D721Med (cell line): Measurements from ENCODE around the gene ANGPTL4.
"Not testable (repeated sequence)": the region's sequence is repeated elsewhere in the genome, so short reads cannot be mapped to it uniquely, and the experiment has no call there.

ENCODE experiments used
- DNase-seq: peaks from one replicate; pipeline ENCODE4 v3.0.0; 2011; ENCODE audit warnings: low spot score; ENCODE audit not compliant: insufficient read length
- FAIRE-seq: peaks from 2 replicates; lab custom pipeline; 2011; peaks lifted over from hg19 to GRCh38; lab: Jason Lieb, UNC
- TF ChIP-seq, protein P1 (sequence below): IDR thresholded peaks from 2 replicates; pipeline ENCODE4 v1.5.1; 2012; ENCODE audit warnings: mild to moderate bottlenecking, control low read depth; ENCODE audit not compliant: insufficient read depth; ENCODE audit errors: missing control alignments

Gene ANGPTL4, protein sequence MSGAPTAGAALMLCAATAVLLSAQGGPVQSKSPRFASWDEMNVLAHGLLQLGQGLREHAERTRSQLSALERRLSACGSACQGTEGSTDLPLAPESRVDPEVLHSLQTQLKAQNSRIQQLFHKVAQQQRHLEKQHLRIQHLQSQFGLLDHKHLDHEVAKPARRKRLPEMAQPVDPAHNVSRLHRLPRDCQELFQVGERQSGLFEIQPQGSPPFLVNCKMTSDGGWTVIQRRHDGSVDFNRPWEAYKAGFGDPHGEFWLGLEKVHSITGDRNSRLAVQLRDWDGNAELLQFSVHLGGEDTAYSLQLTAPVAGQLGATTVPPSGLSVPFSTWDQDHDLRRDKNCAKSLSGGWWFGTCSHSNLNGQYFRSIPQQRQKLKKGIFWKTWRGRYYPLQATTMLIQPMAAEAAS

DNA sequence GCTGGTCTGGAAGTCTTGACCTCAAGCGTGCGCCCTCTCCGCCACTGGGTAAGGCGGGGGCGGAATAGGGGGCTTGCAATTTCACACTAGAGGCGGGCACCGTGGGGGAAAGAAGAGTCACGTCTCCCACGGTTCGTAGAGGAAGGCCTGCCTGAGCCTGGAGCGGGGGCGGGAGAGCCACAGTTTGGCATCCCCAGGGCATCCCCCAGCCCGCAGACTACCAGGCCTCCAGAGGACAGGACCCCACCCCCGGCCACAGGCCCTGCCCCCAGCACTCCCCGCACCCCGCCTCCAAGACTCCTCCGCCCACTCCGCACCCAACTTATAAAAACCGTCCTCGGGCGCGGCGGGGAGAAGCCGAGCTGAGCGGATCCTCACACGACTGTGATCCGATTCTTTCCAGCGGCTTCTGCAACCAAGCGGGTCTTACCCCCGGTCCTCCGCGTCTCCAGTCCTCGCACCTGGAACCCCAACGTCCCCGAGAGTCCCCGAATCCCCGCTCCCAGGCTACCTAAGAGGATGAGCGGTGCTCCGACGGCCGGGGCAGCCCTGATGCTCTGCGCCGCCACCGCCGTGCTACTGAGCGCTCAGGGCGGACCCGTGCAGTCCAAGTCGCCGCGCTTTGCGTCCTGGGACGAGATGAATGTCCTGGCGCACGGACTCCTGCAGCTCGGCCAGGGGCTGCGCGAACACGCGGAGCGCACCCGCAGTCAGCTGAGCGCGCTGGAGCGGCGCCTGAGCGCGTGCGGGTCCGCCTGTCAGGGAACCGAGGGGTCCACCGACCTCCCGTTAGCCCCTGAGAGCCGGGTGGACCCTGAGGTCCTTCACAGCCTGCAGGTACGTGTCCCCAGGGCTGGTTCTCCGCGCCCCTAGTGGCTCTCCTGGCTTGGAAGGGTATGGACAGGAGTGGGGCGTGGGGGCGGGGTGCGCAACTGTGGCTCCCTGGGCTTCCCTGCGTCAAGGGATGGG lies at the start of gene ANGPTL4:
Gene ANGPTL4, plus strand, starts transcription at position 353 of the 969 bp plus-strand sequence. Its CDS starts 167 bp downstream, at position 520.
- TF ChIP-seq, protein P1, sequence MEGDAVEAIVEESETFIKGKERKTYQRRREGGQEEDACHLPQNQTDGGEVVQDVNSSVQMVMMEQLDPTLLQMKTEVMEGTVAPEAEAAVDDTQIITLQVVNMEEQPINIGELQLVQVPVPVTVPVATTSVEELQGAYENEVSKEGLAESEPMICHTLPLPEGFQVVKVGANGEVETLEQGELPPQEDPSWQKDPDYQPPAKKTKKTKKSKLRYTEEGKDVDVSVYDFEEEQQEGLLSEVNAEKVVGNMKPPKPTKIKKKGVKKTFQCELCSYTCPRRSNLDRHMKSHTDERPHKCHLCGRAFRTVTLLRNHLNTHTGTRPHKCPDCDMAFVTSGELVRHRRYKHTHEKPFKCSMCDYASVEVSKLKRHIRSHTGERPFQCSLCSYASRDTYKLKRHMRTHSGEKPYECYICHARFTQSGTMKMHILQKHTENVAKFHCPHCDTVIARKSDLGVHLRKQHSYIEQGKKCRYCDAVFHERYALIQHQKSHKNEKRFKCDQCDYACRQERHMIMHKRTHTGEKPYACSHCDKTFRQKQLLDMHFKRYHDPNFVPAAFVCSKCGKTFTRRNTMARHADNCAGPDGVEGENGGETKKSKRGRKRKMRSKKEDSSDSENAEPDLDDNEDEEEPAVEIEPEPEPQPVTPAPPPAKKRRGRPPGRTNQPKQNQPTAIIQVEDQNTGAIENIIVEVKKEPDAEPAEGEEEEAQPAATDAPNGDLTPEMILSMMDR, result no peak
- no peak for FAIRE-seq
- DNase-seq, result no peak

DNA sequence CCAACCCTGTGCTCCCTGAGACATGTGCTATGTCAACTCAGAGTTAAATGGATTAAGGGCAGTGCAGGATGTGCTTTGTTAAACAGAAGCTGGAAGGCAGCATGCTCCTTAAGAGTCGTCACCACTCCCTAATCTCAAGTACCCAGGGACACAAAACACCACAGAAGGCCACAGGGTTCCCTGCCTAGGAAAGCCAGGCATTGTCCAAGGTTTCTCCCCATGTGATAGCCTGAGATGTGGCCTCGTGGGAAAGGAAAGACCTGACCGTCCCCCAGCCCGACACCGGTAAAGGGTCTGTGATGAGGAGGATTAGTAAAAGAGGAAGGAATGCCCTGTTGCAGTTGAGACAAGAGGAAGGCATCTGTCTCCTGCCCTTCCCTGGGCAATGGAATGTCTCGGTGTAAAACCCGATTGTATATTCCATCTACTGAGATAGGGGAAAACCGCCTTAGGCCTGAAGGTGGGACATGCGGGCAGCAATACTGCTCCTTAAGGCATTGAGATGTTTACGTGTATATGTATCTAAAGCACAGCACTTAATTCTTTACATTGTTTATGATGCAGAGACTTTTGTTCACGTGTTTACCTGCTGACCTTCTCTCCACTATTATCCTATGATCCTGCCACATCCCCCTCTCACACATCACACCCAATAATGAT lies 48.8 kb upstream of the ANGPTL4 start:
- FAIRE-seq, DNase-seq: not testable (repeated sequence)

- DNase-seq (no peak), FAIRE-seq (no peak)
- TF ChIP-seq, protein P1, result no peak
Observed at GRCh38 chr19:8316351-8317125, 47.4 kb upstream of the ANGPTL4 start.

- TF ChIP-seq, protein P1, result peak; percentile 2
- not testable (repeated sequence) for DNase-seq, FAIRE-seq
Observed at GRCh38 chr19:8318835-8319234, 45.1 kb upstream of the ANGPTL4 start.

- TF ChIP-seq, protein P1, result no peak
- DNase-seq (no peak), FAIRE-seq (no peak)
Observed at GRCh38 chr19:8319807-8320520, 44.0 kb upstream of the ANGPTL4 start.

- TF ChIP-seq, protein P1, result no peak
- DNase-seq (no peak), FAIRE-seq (no peak)
Observed at GRCh38 chr19:8320564-8321066, 43.3 kb upstream of the ANGPTL4 start.
